HL-60 (cell line): ENCODE measurements around the gene NSUN6.
"Not testable (repeated sequence)": the region's sequence is repeated elsewhere in the genome, so short reads cannot be mapped to it uniquely, and the experiment has no call there.

Experiments
- GABPA ChIP-seq: IDR thresholded peaks from 2 replicates; pipeline ENCODE4 v1.6.1; 2012; ENCODE audit warnings: low read depth
- POLR2AphosphoS5 ChIP-seq: IDR thresholded peaks from 2 replicates; pipeline ENCODE4 v1.6.1; 2012; ENCODE audit warnings: low read depth
- SPI1 ChIP-seq: IDR thresholded peaks from 2 replicates; pipeline ENCODE4 v1.6.1; 2012; ENCODE audit warnings: low read depth, mild to moderate bottlenecking, borderline replicate concordance
- TF ChIP-seq, protein P1 (sequence below): IDR thresholded peaks from one replicate; pipeline ENCODE4 v1.5.1; 2011; ENCODE audit warnings: low read length, control low read depth, inconsistent platforms; ENCODE audit not compliant: insufficient read depth
- TF ChIP-seq, protein P2 (sequence below): IDR thresholded peaks from 2 replicates; pipeline ENCODE4 v1.6.1; 2012; ENCODE audit warnings: low read depth; ENCODE audit not compliant: insufficient replicate concordance

DNA sequence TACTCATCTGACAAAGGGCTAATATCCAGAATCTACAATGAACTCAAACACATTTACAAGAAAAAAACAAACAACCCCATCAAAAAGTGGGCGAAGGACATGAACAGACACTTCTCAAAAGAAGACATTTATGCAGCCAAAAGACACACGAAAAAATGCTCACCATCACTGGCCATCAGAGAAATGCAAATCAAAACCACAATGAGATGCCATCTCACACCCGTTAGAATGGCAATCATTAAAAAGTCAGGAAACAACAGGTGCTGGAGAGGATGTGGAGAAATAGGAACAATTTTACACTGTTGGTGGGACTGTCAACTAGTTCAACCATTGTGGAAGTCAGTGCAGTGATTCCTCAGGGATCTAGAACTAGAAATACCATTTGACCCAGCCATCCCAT lies 18.9 kb downstream of the NSUN6 start:
- not testable (repeated sequence) for TF ChIP-seq POLR2AphosphoS5, GABPA, SPI1
- TF ChIP-seq, protein P1, sequence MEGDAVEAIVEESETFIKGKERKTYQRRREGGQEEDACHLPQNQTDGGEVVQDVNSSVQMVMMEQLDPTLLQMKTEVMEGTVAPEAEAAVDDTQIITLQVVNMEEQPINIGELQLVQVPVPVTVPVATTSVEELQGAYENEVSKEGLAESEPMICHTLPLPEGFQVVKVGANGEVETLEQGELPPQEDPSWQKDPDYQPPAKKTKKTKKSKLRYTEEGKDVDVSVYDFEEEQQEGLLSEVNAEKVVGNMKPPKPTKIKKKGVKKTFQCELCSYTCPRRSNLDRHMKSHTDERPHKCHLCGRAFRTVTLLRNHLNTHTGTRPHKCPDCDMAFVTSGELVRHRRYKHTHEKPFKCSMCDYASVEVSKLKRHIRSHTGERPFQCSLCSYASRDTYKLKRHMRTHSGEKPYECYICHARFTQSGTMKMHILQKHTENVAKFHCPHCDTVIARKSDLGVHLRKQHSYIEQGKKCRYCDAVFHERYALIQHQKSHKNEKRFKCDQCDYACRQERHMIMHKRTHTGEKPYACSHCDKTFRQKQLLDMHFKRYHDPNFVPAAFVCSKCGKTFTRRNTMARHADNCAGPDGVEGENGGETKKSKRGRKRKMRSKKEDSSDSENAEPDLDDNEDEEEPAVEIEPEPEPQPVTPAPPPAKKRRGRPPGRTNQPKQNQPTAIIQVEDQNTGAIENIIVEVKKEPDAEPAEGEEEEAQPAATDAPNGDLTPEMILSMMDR, result not testable (repeated sequence)
- TF ChIP-seq, protein P2, sequence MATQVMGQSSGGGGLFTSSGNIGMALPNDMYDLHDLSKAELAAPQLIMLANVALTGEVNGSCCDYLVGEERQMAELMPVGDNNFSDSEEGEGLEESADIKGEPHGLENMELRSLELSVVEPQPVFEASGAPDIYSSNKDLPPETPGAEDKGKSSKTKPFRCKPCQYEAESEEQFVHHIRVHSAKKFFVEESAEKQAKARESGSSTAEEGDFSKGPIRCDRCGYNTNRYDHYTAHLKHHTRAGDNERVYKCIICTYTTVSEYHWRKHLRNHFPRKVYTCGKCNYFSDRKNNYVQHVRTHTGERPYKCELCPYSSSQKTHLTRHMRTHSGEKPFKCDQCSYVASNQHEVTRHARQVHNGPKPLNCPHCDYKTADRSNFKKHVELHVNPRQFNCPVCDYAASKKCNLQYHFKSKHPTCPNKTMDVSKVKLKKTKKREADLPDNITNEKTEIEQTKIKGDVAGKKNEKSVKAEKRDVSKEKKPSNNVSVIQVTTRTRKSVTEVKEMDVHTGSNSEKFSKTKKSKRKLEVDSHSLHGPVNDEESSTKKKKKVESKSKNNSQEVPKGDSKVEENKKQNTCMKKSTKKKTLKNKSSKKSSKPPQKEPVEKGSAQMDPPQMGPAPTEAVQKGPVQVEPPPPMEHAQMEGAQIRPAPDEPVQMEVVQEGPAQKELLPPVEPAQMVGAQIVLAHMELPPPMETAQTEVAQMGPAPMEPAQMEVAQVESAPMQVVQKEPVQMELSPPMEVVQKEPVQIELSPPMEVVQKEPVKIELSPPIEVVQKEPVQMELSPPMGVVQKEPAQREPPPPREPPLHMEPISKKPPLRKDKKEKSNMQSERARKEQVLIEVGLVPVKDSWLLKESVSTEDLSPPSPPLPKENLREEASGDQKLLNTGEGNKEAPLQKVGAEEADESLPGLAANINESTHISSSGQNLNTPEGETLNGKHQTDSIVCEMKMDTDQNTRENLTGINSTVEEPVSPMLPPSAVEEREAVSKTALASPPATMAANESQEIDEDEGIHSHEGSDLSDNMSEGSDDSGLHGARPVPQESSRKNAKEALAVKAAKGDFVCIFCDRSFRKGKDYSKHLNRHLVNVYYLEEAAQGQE, result not testable (repeated sequence)
